ENCODE measurements around the gene XPO6. TPM values are rescaled to one million over a fixed set of nuclear protein-coding genes. Genes with fewer than 3 reads are reported as not detected.

The XPO6 gene
- total and polyA plus RNA-seq, 2 of the 13 experiments (the other 11 are each of a cell fraction or from before 2014, with no cell fraction given): 109 to 129 TPM

- Histone ChIP-seq H3K36me3 (replicated peaks in 1 of 2; ENCODE audit: control insufficient read depth in 1 of 2, insufficient read depth in 2 of 2, low read length in 2 of 2) (no peaks in the 10 kb centered on the region), H3K79me2 (ENCODE audit: insufficient read depth, low read length) (no peaks in the 10 kb centered on the region), H3K9ac (ENCODE audit: insufficient read depth, low read depth, low read length) (no peak overlapping the region), H3K4me1 (ENCODE audit: insufficient read depth, low read length) (no peaks in the 10 kb centered on the region), H3K27ac (ENCODE audit: extremely low read length, insufficient read depth, low read length) (no peak overlapping the region), H3K4me3 (replicated peaks in 1 of 3; ENCODE audit: insufficient read depth in 1 of 3, low read depth in 2 of 3, low read length in 3 of 3) (no peak overlapping the region), H2AFZ (ENCODE audit: low read length) (no peak overlapping the region), H4K20me1 (ENCODE audit: insufficient read depth, low read length) (no peaks in the 10 kb centered on the region), H3K27me3 (ENCODE audit: control insufficient read depth in 1 of 2, insufficient read depth in 2 of 2, low read length in 2 of 2) (peaks cover 8 to 31% of the 10 kb centered on the region in 2 experiments), H3K4me2 (ENCODE audit: low read depth, low read length) (no peak overlapping the region), H3K9me3 (ENCODE audit: low read length) (no peaks in the 10 kb centered on the region)
- 21% methylated on average over 8 of the region's 8 CpGs for whole genome bisulfite sequencing (ENCODE audit: low lambda C conversion rate)
- DNase-seq (ENCODE audit: low spot score): no peak
- POLR2A ChIA-PET: no interaction called here
- intact Hi-C loops (cut with micrococcal nuclease; ENCODE audit: unreplicated experiment): no loop called here
- BruUV-seq (replicated peaks): no TSS peak
- in situ Hi-C loops (cut with HindIII; ENCODE audit: extremely low pct_ligation_motif_present, low pct_unique_long_range_greater_than_20kb): no loop called here
- ATAC-seq: no peak
- FAIRE-seq: no peak
- CTCF ChIA-PET (ENCODE audit: low intra/inter-chr PET ratio, low total read pairs): no interaction called here
- no peak for TF ChIP-seq DNMT3B (CRISPR knock-in tag; conservative IDR thresholded peaks at IDR 0.05)
- no peak for TF ChIP-seq NCOA5 (CRISPR knock-in tag; IDR thresholded peaks at IDR 0.05)
- no peak for TF ChIP-seq CREB3 (CRISPR knock-in tag; IDR thresholded peaks at IDR 0.05)
- TF ChIP-seq ZNF567 (CRISPR knock-in tag; IDR thresholded peaks at IDR 0.05; ENCODE audit: borderline replicate concordance): no peak
- TF ChIP-seq ZNF557 (CRISPR knock-in tag; IDR thresholded peaks at IDR 0.05): no peak
- TF ChIP-seq, protein P1, sequence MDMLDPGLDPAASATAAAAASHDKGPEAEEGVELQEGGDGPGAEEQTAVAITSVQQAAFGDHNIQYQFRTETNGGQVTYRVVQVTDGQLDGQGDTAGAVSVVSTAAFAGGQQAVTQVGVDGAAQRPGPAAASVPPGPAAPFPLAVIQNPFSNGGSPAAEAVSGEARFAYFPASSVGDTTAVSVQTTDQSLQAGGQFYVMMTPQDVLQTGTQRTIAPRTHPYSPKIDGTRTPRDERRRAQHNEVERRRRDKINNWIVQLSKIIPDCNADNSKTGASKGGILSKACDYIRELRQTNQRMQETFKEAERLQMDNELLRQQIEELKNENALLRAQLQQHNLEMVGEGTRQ (IDR thresholded peaks at IDR 0.05; ENCODE audit: low read depth, low read length): no peak
- TF ChIP-seq, protein P1 (CRISPR knock-in tag; IDR thresholded peaks at IDR 0.05; ENCODE audit: borderline replicate concordance): no peak
- TF ChIP-seq ZNF383 (CRISPR knock-in tag; IDR thresholded peaks at IDR 0.05; ENCODE audit: borderline replicate concordance): no peak
- no peak for TF ChIP-seq GABPB1 (CRISPR knock-in tag; IDR thresholded peaks at IDR 0.05)
- no peak for TF ChIP-seq SP5 (CRISPR knock-in tag; IDR thresholded peaks at IDR 0.05; ENCODE audit: borderline replicate concordance, low read depth)
- no peak for TF ChIP-seq REXO4 (CRISPR knock-in tag; IDR thresholded peaks at IDR 0.05; ENCODE audit: borderline replicate concordance)
- TF ChIP-seq HIC2 (CRISPR knock-in tag; IDR thresholded peaks at IDR 0.05; ENCODE audit: low read depth): no peak
- no peak for TF ChIP-seq TAF15 (IDR thresholded peaks at IDR 0.05; ENCODE audit: low read depth, low read length, poor library complexity, severe bottlenecking)
- TF ChIP-seq, protein P2, sequence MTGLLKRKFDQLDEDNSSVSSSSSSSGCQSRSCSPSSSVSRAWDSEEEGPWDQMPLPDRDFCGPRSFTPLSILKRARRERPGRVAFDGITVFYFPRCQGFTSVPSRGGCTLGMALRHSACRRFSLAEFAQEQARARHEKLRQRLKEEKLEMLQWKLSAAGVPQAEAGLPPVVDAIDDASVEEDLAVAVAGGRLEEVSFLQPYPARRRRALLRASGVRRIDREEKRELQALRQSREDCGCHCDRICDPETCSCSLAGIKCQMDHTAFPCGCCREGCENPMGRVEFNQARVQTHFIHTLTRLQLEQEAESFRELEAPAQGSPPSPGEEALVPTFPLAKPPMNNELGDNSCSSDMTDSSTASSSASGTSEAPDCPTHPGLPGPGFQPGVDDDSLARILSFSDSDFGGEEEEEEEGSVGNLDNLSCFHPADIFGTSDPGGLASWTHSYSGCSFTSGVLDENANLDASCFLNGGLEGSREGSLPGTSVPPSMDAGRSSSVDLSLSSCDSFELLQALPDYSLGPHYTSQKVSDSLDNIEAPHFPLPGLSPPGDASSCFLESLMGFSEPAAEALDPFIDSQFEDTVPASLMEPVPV (CRISPR knock-in tag; IDR thresholded peaks at IDR 0.05): no peak
- no peak for TF ChIP-seq RFX1 (IDR thresholded peaks at IDR 0.05)
- no peak for TF ChIP-seq ATF4 (CRISPR knock-in tag; IDR thresholded peaks at IDR 0.05)
- TF ChIP-seq SMAD3 (CRISPR knock-in tag; IDR thresholded peaks at IDR 0.05): no peak
These were observed 159.3 kb downstream of the XPO6 start for GRCh38 chr16:28052274-28053128.
